ENCODE results near the gene RBFOX1. TPM values are rescaled to one million over a fixed set of nuclear protein-coding genes. Genes with fewer than 3 reads are reported as not detected.
"Not testable (repeated sequence)": the region's sequence is repeated elsewhere in the genome, so short reads cannot be mapped to it uniquely, and the experiment has no call there.

RBFOX1 gene
- total RNA-seq, 1 donor from 2014 or later: not detected

- DNase-seq (ENCODE audit: low read depth in 2 of 2): no peak
These were observed 125.5 kb downstream of the RBFOX1 start for GRCh38 chr16:7458144-7458543.

GRCh38 chr16:7470344-7470743, 137.7 kb downstream of the RBFOX1 start:
- DNase-seq (ENCODE audit: low read depth in 2 of 2): no peak

GRCh38 chr16:7471268-7471667, 138.6 kb downstream of the RBFOX1 start:
- no peak for DNase-seq (ENCODE audit: low read depth in 2 of 2)

GRCh38 chr16:7482032-7482431, 149.4 kb downstream of the RBFOX1 start:
- DNase-seq (ENCODE audit: low read depth in 2 of 2): no peak

GRCh38 chr16:7482596-7483290, 150.1 kb downstream of the RBFOX1 start:
- no peak for DNase-seq (ENCODE audit: low read depth in 2 of 2)

- DNase-seq (ENCODE audit: low read depth in 2 of 2): no peak
These were observed 155.1 kb downstream of the RBFOX1 start for GRCh38 chr16:7487574-7488323.

GRCh38 chr16:7492122-7492521, 159.5 kb downstream of the RBFOX1 start:
- no peak for DNase-seq (ENCODE audit: low read depth in 2 of 2)

- no peak for DNase-seq (ENCODE audit: low read depth in 2 of 2)
These were observed 160.5 kb downstream of the RBFOX1 start for GRCh38 chr16:7493133-7493532.

- DNase-seq (ENCODE audit: low read depth in 2 of 2): no peak
These were observed 165.0 kb downstream of the RBFOX1 start for GRCh38 chr16:7497691-7498090.

GRCh38 chr16:7501868-7502267, 169.2 kb downstream of the RBFOX1 start:
- no peak for DNase-seq (ENCODE audit: low read depth in 2 of 2)

GRCh38 chr16:7502591-7503157, 170.0 kb downstream of the RBFOX1 start:
- DNase-seq (ENCODE audit: low read depth in 2 of 2): not testable (repeated sequence)

GRCh38 chr16:7503666-7504065, 171.0 kb downstream of the RBFOX1 start:
- no peak for DNase-seq (ENCODE audit: low read depth in 2 of 2)

GRCh38 chr16:7504844-7505243, 172.2 kb downstream of the RBFOX1 start:
- DNase-seq (ENCODE audit: low read depth in 2 of 2): no peak

GRCh38 chr16:7505495-7505894, 172.8 kb downstream of the RBFOX1 start:
- no peak for DNase-seq (ENCODE audit: low read depth in 2 of 2)

GRCh38 chr16:7506363-7506762, 173.7 kb downstream of the RBFOX1 start:
- DNase-seq (ENCODE audit: low read depth in 2 of 2): no peak

GRCh38 chr16:7508656-7509055, 176.0 kb downstream of the RBFOX1 start:
- DNase-seq (ENCODE audit: low read depth in 2 of 2): no peak

GRCh38 chr16:7509963-7510601, 177.4 kb downstream of the RBFOX1 start:
- DNase-seq (ENCODE audit: low read depth in 2 of 2): no peak

- DNase-seq (ENCODE audit: low read depth in 2 of 2): no peak
These were observed 179.1 kb downstream of the RBFOX1 start for GRCh38 chr16:7511549-7512260.

GRCh38 chr16:7512503-7512902, 179.9 kb downstream of the RBFOX1 start:
- DNase-seq (ENCODE audit: low read depth in 2 of 2): no peak

GRCh38 chr16:7513429-7513828, 180.8 kb downstream of the RBFOX1 start:
- no peak for DNase-seq (ENCODE audit: low read depth in 2 of 2)

GRCh38 chr16:7515543-7515942, 182.9 kb downstream of the RBFOX1 start:
- no peak for DNase-seq (ENCODE audit: low read depth in 2 of 2)

- DNase-seq (ENCODE audit: low read depth in 2 of 2): no peak
These were observed 184.9 kb downstream of the RBFOX1 start for GRCh38 chr16:7517496-7517895.
